ENCODE data around the gene PMFBP1.

The PMFBP1 gene

GRCh38 chr16:72073560-72074230 is 98.3 kb downstream of the PMFBP1 start:
- TF ChIP-seq CTCF (IDR thresholded peaks at IDR 0.05; ENCODE audit: low read depth, low read length, missing control alignments) = no peak
- DNase-seq (ENCODE audit: extremely low read depth, low read depth) = no peak
- no peak overlapping the region for H3K4me3 ChIP-seq (replicated peaks; ENCODE audit: low read depth, low read length)

GRCh38 chr16:72072514-72073342 is 99.2 kb downstream of the PMFBP1 start:
- no peak overlapping the region for H3K4me3 ChIP-seq (replicated peaks; ENCODE audit: low read depth, low read length)
- DNase-seq (ENCODE audit: extremely low read depth, low read depth) = peak; percentile 10
- no peak for TF ChIP-seq CTCF (IDR thresholded peaks at IDR 0.05; ENCODE audit: low read depth, low read length, missing control alignments)
